NCI-H187 (cell line): ENCODE data around the gene CCDC149.

Experiments
- DNase-seq, 2 experiments: peaks; one replicate each; lab custom pipeline; 2025; lab: John Stamatoyannopoulos, UW

The CCDC149 gene

DNA sequence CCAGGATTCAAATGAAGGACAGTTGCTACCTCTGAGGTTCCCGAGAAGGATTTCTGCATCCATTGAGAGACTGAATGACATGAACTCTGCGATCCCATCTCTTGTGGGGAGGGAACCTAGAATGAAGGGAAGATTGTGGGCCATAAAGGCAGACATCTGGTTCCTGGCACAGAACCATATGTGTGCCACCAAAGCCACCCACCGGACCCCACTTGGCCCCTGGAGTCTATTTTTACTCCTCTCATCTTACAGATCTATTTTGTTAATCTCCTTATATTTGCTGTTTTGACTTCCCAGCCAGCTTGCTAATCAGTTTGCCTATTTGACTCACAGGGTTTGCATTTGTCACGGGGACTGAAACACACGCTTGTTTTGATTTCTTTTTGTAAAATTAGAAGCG lies 110.2 kb downstream of the CCDC149 start:
- no peak for DNase-seq

DNA sequence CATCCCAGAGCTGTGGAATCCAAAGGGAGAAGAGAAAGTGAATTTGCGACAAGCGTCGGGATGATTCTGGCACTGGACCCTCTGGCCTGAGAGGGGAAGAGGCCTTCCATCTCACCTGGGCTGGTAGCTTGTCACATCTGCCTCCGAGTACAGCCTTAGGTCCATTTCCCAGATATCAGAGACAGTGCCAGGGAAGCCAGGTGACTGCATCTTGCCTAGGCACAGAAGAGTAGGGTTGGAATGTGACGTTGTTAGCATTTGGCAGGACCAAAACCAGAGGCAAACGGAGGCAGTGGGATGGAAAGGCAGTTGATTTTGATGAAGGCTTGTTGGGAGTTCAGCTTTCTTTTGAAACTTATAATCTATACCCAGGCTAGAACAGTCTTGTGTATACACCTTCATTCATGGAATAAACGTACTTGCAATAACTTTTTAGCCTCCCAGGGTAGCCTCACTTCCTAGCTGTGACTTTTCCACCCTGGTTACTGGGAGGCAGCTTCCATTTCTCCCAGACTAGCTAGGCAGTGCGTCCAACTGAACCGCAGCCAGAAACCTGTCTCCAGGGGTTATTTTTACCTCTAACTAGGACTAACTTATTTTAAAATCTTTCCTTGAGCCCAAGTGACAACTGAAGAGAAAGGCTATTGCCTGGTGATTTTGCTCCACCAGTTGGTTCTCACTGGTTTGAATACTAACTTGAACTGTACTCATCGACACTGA lies 111.5 kb downstream of the CCDC149 start:
- DNase-seq: no peak

DNA sequence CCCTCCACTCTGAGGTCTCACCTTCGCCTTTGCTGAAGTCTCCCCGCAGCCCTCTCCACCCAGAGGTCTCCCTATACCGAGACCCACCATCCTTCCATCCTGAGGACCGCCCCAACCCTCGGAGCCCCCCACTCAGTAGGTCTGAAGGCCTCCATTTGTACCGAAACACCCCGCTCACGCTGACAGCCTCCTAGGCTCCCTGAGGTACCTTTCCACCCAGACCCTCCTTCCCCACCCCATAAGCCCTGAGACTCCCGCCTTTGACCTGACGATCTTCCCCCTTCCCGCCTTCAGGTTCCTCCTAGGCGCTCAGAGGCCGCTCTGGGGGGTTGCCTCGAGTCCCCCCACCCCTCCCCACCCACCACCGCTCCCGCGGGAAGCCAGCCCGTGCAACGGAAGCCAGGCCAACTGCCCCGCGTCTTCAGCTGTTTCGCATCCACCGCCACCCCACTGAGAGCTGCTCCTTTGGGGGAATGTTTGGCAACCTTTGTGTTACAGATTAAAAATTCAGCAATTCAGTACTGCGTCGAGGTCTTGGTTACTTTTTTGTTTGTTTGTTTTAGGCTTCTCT lies 112.4 kb downstream of the CCDC149 start:
- DNase-seq: no peak

DNA sequence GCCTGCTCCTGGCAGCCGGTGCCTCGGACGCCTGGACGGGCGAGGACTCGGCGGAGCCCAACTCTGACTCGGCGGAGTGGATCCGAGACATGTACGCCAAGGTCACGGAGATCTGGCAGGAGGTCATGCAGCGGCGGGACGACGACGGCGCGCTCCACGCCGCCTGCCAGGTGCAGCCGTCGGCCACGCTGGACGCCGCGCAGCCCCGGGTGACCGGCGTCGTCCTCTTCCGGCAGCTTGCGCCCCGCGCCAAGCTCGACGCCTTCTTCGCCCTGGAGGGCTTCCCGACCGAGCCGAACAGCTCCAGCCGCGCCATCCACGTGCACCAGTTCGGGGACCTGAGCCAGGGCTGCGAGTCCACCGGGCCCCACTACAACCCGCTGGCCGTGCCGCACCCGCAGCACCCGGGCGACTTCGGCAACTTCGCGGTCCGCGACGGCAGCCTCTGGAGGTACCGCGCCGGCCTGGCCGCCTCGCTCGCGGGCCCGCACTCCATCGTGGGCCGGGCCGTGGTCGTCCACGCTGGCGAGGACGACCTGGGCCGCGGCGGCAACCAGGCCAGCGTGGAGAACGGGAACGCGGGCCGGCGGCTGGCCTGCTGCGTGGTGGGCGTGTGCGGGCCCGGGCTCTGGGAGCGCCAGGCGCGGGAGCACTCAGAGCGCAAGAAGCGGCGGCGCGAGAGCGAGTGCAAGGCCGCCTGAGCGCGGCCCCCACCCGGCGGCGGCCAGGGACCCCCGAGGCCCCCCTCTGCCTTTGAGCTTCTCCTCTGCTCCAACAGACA lies 113.1 kb downstream of the CCDC149 start:
- no peak for DNase-seq

DNA sequence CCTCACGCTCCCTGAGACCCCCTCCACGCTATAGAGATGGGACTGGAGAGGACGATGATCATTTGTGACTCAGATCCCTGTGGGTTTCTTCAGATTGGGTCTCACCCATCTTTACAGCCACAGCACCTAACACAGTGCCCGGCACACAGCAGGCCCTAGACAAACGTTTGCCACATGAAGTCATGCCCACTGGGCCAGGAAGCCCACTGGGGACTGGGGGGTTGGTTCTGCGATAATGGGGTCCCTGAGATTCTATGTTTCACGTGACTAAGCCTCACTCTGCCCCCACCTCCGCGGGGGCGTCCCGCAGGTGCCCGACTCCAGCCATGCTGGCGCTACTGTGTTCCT lies 113.7 kb downstream of the CCDC149 start:
- DNase-seq: no peak

DNA sequence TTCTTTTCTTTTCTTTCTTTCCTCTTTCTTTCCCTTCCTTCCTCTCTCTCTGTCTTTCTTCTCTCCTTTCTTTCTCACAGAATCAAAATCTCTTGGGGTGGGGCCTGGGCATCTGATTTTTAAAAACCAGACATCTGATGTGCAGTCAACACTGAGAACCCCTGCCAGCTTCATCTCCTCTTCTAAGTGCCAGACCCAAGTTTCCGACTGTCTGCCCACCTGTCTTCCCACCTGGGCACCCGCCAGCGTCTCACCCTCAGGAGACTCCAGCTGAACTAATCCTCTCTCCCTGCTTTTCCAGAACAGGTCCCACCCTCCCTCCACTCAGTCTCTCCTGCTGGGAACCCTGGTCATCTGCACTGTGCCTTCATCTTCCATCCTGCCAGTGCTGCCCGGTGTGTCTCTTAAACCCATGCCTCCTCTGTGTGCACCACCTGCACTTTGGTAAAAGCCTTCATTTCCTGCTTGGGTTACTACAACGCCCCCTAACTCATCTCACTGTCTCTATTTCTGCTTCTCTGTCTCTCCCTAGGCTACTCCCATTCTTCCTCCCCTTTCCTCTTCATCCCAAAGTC lies 114.7 kb downstream of the CCDC149 start:
- DNase-seq: no peak

DNA sequence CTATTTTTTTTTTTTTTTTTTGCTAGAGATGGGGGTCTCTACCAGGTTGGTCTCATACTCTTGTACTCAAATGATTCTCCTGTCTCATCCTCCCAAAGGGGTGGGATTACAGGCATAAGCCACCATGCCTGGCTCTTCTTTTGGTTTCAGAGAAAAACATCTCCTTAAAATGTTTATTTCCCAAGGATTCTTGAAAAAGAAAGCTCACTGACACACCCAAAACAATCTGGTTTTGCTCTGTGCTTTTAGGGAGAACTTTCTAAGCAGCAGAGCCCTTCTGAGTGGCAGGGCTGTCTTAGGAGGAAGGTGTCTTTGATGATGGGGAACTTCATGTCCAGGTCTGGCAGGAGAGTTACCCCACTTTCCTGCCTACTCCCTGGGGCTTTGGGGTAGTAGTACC lies 116.2 kb downstream of the CCDC149 start:
- no peak for DNase-seq

DNA sequence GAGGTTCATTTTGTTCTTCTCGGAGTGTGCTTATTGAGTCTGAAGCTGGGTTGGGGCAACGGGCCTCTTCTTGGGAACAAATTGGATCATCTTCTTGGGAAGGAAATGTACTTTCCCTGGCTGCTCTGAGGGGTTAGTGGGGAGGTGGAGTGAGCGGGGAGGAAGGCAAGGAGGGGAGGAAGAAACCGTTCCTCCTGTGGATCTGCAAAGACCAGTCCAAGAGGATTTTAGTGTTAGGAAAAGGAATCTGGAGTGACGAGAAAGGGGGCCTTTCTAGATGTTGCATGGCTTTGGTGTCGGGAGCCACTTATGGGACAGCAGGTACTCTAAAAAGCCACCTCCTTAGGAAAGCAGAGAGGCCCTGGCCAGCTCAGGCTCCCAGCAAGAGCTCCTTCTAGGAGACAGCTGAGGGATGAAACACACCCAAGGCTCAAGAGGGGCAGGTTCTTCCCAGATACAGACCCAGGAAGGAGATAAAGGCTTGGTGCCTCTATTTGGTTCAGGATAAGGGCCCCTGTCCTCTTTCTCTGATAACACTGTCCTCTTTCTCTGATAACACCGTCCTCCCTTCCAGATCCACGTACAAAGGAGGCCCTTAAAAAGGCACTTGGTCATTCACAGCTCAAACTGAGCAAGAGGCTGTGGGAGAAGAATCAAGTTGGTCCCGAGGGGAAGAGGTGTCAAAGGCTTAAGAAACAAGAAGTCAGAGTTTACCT lies 117.0 kb downstream of the CCDC149 start:
- no peak for DNase-seq

DNA sequence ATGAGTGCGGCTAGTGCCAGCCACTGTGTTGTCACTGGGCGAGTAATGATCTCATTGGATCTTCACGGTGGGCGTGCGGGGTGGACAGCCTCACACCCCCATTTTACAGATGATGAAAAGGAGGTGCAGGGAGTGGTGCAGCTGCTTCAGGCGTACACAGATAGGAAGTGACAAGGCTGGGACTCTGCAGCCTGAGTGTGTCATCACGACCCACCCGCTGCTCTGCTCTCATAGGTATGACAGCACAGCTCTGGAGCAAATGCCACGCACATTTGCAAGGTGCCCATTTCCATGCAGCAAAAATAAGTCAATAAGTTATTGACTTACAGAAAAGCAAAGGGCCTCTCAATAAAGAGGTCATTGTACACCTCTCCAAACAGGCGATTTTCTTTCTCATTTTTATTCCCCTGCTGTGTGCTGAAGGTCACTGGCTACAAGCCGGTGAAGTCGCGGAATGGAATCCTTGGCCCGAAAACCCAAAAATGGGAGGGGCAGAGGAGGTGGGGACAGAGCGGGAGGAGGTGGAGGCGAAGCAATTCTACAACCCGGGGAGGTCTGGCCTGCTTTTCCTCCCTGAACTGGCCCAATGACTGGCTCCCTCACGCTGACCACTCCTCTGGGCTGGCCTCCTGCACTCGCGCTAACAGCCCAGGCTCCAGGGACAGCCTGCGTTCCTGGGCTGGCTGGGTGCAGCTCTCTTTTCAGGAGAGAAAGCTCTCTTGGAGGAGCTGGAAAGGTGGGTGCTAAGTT lies 117.8 kb downstream of the CCDC149 start, which contains the start of gene SOD3:
Gene SOD3, plus strand, starts transcription at position 658 of the 750 bp plus-strand sequence. CDS start 3,949 bp downstream, outside the sequence.
- DNase-seq: no peak

DNA sequence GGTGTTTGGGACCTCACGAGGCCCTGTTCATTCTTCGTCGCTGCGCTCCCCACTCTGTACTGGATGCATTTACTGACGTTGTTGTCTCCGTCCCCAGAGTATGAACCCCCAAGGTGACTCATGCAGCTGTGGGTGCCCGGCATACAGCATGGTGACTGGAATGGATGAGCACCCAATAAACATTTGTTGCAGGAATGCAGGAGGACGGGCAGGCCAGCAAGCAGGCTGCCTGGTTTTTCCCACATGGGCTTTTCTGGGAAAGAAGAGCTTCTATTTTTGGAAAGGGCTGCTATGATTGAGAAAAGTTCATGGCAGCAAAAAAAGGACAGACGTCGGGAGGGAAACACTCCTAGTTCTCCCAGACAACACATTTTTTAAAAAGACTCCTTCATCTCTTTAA lies 118.4 kb downstream of the CCDC149 start:
- no peak for DNase-seq

DNA sequence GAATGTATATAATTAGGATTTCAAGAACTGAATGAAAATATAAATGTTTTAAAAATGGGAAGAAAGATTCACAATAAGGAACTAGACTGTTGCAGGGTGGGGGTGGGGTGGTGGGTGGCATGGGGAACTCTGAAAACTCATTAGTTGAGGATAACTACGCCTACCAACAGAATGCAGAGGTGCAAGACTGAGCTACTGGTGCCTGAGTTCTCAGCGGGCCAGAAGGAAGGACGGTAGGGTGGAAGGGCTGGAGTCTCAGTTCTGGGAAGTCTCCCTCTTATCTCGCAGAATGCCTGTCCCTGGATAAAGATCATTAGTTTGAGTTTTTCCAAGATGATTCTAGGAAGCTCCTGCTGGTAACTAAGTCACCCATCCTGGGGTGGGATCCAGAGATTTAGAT lies 118.8 kb downstream of the CCDC149 start:
- no peak for DNase-seq

DNA sequence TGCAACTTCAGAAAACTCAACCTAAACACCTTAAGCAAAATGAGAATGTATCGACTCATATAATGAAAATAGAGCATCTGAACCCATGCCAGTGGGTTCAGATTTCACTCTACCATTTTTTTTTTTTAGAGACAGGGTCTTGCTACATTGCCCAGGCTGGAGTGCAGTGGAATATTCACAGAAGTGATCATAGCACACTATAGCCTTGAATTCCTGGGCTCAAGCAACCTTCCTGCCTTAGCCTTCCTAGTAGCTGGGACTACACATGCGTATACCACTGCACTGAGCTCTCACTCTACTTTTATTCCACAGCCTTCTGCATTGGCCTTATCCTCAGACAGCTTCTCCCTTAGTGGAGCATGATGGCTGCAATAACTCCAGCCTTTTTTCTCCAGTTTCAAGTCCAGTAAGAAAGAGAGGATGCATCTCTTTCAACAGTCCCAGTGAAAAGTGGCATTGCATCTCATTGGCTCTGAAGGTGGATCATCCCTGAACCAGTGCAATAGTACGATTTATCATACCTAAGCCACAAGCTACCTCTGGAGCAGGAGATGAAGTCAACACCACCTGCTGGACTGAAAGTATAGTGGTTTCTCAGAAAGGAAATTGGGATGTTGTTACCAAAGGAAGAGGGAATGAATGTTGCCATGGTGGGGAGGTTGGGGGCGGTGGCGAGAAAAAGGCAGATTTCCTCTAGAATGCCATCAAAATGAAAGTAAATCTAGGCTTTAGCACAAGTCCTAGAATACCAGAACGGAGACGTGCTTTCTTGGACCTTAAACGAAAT lies 119.4 kb downstream of the CCDC149 start:
- DNase-seq: no peak

DNA sequence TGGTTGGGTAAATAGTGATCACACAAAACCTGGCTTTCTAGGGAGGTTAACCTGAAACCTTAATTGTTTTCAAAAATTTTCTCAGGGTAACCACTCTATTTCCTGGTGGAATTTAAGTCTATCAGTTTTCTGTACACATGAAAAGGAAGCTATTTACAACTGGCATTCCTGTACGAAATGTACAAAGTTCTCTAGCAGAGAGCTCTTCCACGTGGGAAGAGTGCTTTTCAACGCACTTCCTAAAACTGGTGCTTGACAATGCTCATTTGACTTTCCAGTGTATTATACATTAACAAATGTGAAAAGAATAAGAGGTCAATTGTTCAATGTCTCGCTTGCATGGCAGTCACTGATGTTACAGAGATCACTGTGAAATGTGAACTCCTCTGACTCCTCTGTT lies 120.3 kb downstream of the CCDC149 start:
- no peak for DNase-seq

DNA sequence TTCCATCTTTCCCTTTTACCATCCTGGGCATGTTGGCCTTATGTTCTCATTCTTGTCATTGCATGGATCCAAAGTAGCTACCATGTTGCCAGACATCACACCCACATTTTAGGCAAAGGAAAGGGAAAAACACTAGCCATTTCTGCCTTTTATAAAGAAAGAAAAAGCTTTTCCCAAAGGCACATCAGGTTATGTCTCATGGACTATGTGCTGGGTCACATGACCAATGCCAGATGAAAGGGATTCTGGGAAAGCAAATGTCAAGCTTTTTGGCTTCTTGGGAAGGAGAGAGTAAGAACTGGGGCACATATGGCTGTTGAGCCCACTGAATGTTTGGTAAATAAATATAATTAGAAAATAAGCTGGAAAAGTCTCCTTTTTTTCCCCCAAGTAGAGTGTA lies 121.8 kb downstream of the CCDC149 start:
- no peak for DNase-seq

DNA sequence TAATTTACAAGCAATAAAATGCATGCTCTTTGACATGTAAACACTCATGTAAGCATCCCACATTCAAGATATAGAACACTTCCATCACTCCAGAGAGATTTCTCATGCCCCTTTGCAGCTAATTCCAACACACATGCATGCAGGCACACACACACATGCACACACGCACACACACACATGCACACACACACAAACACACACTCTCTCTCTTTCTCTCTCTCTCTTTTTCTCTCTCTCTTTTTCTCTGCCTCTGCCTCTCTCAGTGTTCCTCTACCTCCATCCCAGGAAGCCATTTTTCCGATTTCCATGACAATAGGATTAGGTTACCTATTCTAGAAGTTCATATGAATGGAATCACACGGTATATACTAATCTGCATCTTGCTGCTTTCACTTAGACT lies 129.3 kb downstream of the CCDC149 start:
- no peak for DNase-seq

DNA sequence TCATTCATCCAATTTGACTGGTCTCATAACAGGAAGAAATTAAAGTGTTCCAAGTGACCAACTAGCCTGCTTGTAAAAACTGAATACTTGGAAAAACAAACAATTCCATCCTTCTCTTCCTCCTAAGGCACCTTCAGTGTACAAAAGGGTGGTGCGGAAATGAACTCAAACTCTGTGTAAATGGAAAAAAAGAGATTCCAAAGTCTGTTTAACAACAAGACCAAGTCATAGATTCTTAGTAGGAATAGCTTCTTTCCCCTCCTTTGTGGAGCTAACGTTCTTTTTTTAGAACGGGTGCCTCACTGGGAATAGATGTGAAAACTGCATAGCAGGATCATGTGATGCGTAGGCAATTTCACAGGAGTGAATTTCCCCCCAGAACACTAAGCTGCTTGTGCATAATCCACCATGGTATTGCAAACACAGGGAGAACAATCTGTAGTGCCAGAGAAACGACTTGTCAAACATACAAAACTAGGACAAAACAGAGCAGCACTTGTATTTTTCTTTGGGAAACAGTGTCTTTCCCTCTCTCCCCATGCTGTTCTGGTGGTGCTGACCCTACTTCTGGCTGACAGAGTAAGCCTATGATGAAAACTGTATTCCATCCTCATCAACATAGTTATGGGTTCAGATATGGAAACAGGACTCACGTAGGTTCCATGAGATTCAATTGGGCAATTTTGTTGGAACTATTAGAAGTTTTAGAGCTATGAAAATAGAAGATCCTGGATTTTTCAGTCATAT lies 130.7 kb downstream of the CCDC149 start:
- no peak for DNase-seq

DNA sequence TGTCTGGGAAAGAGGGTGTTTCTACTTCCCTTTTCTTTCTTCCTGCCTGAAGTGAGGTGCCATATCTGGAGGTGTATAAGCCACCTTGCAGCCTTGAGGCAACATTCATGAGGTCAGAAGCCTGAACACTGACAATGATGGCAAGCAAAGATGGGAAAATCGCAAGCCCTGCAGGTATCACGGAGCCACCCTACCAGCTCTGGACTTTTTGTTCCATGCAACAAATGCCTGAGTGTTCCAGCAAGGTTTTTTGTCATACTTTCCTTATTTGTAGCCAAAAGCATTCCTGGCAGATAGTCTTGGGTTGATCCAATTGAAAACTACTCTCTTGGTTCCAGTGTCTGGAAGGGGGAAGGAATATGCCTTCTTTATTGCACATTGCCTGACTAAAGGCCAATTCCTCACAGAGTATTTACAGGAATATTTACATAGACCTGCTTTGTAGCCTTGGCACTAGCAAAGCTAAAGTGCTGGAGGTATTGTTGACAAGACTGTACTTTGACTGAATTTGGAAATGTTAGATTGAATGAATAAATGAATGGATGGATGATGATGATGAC lies 131.8 kb downstream of the CCDC149 start:
- no peak for DNase-seq

DNA sequence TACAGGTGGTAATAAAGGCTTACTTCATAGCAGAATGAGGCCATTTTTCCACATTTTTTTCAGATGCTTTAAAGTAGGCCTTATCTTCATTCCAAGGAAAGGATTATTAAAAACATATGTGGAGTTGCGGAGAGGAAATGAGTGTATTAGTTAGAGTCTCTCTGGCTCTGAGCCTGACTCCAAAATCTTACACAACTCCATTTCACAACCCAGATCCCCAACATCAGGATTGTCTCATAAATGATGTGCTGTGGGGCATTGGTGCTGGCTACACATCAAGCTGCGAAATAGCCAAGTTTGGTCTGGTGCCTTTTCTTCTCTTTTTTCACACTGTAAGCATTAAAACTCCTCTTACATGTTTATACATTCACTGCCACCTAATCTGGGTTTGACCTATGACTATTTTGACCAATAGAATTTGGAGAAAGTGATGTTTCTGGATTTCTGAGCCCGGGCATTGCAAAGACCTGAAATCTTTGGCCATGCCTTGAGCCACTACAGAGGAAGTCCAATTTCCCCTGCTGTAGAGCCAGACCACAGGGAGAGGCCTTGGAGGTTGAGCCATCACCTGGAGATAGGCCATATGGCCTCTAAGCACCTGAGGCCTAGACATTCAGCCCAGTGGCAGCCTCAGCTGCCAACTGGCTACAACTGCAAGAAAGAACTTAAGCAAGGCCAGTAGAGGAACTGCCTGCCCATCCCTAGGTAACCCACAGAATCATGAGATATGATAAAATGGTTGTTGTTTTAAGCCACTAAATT lies 134.2 kb downstream of the CCDC149 start:
- no peak for DNase-seq
